Measurements from ENCODE around the gene PMM1. TPM values are rescaled to one million over a fixed set of nuclear protein-coding genes. Genes with fewer than 3 reads are reported as not detected.

The PMM1 gene
- total RNA-seq, 2 donors from 2014 or later = 17.3 TPM

DNA sequence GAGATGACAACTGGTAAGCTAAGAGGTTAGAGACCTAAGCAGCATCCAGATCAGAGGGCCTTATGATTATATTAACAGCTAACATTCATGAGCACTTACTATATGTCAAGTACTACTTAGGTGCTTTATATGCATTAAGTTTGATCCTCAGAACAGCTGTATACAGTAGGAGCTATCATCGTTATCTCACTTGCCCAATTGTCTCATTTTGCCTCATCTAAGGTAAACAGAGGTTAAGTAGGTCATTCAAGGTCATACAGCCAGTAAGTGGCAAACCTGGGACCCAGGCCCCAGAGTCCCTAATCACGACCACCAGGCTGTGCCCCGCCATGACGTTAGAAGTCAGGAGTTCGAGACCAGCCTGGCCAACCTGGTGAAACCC, 40.8 kb downstream of the PMM1 start:
- Histone ChIP-seq H3K4me3 (no peak overlapping the region), H3K9me3 (no peaks in the 10 kb centered on the region), H3K36me3 (no peaks in the 10 kb centered on the region), H3K4me1 (peaks cover 0 to 9% of the 10 kb centered on the region in 2 donors), H3K27me3 (no peaks in the 10 kb centered on the region), H3K27ac (no peak overlapping the region)
- TF ChIP-seq, protein P1, sequence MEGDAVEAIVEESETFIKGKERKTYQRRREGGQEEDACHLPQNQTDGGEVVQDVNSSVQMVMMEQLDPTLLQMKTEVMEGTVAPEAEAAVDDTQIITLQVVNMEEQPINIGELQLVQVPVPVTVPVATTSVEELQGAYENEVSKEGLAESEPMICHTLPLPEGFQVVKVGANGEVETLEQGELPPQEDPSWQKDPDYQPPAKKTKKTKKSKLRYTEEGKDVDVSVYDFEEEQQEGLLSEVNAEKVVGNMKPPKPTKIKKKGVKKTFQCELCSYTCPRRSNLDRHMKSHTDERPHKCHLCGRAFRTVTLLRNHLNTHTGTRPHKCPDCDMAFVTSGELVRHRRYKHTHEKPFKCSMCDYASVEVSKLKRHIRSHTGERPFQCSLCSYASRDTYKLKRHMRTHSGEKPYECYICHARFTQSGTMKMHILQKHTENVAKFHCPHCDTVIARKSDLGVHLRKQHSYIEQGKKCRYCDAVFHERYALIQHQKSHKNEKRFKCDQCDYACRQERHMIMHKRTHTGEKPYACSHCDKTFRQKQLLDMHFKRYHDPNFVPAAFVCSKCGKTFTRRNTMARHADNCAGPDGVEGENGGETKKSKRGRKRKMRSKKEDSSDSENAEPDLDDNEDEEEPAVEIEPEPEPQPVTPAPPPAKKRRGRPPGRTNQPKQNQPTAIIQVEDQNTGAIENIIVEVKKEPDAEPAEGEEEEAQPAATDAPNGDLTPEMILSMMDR (IDR thresholded peaks at IDR 0.05) = no peak
- no peak for DNase-seq (ENCODE audit: low spot score)

DNA sequence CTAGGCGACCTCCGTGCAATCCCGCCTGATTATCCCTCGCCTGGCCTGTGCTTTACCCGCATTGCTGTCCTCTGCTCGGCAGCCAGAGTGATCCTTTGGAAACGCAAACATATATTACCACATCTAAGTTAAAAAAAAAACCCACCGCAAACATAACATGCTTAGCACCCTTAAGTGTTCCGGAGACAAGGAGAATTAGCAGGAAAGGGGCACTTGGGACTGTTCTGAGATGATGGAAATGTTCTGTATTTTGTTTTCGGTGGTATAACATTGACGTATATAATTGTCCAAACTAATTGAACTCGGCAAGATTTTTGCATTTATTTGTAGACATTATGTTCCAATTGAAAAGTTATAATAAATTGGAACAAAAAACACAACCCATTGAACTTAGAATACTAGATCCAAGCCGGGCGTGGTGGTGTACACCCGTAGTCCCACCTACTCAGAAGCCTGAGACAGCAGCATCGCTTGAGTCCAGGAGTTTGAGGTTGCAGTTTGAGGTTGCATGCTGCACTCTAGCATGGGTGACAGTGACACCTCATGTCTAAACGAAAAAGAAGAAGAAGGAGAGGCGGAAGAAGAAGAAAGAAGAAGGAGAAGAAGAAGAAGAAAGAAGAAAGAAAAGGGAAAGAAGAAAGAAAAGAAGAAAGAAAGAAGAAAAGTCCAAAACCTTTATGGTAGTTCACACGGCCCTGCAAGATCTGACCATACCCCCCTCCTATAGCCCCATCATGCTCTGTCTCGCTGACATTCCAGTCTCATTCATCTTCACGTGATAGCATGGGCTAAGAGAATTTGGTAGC, 44.8 kb downstream of the PMM1 start:
- Histone ChIP-seq H3K4me1 (peaks cover 0 to 45% of the 10 kb centered on the region in 2 donors), H3K4me3 (peak overlapping the region; percentile 75 to 77)
- DNase-seq (ENCODE audit: low spot score) = no peak

DNA sequence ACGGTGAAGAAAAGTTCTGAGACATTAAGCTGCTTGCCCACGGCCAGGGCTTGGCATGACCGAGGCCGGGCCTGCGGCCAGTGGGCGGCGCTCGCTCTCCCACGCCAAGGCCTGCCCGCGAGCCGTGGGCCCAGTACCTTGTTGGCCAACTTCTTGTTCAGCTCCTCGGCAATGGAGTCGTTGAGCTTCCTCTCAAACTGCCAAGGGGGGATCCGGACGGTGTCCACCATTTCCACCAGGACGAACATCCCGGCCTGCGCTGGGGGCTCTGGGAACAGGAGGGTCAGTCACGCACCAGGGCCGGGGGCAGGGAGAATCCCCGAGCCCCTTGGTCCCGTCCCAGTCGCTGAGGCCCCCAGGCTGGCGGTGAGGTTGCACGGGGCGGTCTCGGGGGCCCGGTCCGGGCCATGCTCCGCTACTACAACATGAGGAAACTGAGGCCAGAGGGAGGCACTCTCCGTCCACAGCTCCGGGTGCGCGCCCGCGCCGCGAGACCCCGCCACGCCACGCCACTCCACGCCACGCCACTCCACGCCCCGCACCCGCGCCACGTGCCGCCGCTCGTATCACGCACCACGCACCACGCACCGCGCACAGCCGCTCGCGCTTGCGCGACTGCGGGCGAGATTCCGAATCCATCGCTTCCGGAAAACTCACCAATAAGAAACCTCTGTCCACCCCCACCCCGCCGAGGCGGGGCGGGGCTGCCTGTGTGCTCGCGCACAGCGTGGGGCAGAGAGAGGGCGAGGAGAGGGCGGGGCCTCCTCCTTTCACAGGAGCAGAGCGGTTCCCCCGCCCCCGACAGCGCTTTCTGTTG, 45.6 kb downstream of the PMM1 start, which contains the start of gene POLR3H:
Gene POLR3H, minus strand, starts transcription at position 617 of the 817 bp plus-strand sequence. Its CDS starts 369 bp downstream, at position 248.
- TF ChIP-seq, protein P1 (IDR thresholded peaks at IDR 0.05) = peak; percentile 55 to 81

More for the DNA sequence above, 44.8 kb downstream of the PMM1 start:
- no peaks in the 10 kb centered on the region for H3K27me3 ChIP-seq
- no peaks in the 10 kb centered on the region for H3K36me3 ChIP-seq
- no peak overlapping the region for H3K27ac ChIP-seq
- no peaks in the 10 kb centered on the region for H3K9me3 ChIP-seq
- TF ChIP-seq, protein P1 (IDR thresholded peaks at IDR 0.05) = no peak

DNA sequence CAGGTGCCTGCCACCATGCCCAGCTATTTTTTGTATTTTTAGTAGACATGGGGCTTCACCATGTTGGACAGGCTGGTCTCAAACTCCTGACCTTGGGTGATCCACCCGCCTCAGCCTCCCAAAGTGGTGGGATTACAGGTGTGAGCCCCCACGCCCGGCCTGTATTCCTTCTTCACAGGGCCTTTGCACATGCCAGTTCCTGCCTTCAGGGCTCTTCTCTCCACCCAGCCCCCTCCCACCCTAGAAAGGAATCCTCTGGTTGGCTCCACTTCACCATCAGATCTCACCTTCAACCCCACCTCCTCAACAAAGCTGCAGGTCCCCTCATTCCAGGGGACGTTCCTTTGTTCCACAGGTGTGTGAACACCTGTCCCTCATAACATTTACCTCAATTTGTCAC, 47.4 kb downstream of the PMM1 start:
- no peaks in the 10 kb centered on the region for H3K9me3 ChIP-seq
- TF ChIP-seq, protein P1 (IDR thresholded peaks at IDR 0.05) = no peak
- no peak overlapping the region for H3K27ac ChIP-seq
- H3K4me1 ChIP-seq = peaks cover 0 to 52% of the 10 kb centered on the region in 2 donors
- no peaks in the 10 kb centered on the region for H3K36me3 ChIP-seq
- no peak overlapping the region for H3K4me3 ChIP-seq
- DNase-seq (ENCODE audit: low spot score) = no peak
- no peaks in the 10 kb centered on the region for H3K27me3 ChIP-seq

More for the DNA sequence above, 45.6 kb downstream of the PMM1 start, which contains the start of gene POLR3H:
- Histone ChIP-seq H3K4me1 (peaks cover 0 to 52% of the 10 kb centered on the region in 2 donors), H3K36me3 (no peaks in the 10 kb centered on the region), H3K9me3 (no peaks in the 10 kb centered on the region), H3K27ac (peak within 1 kb of the TSS; percentile 82 to 89), H3K27me3 (no peaks in the 10 kb centered on the region), H3K4me3 (peak within 1 kb of the TSS; percentile 75 to 77)
- peak; percentile 98 for DNase-seq (ENCODE audit: low spot score)

DNA sequence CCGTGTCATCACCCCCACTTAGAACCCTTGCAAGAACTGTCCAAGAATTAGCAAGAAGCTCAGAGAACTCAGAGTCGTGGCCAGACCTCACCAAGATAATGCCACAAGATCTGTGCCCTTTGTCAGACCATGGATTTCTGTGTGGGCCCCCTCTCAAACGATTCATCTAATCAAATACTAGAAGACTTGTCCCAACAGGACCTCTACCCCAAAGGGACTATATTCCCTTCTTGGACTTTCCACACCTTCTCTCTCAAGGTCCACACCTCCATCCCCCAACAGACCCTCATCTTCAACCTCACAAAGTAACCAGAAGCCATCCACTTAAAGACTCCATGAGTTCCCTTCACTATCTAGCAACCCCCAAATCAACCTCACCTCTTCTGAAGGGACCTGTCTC, 48.2 kb downstream of the PMM1 start:
- TF ChIP-seq, protein P1 (IDR thresholded peaks at IDR 0.05) = no peak
- H3K4me1 ChIP-seq = peaks cover 0 to 52% of the 10 kb centered on the region in 2 donors
- no peak for DNase-seq (ENCODE audit: low spot score)
- no peaks in the 10 kb centered on the region for H3K36me3 ChIP-seq
- H3K9me3 ChIP-seq = no peaks in the 10 kb centered on the region
- no peaks in the 10 kb centered on the region for H3K27me3 ChIP-seq
- no peak overlapping the region for H3K27ac ChIP-seq
- no peak overlapping the region for H3K4me3 ChIP-seq
